Measurements from ENCODE around the gene F9. TPM values are rescaled to one million over a fixed set of nuclear protein-coding genes. Genes with fewer than 3 reads are reported as not detected.

F9 gene
- total and polyA plus RNA-seq, 10 of the 15 experiments (the other 5 are each of a cell fraction or from before 2014, with no cell fraction given), result 0.18 TPM; not detected in 9

DNA sequence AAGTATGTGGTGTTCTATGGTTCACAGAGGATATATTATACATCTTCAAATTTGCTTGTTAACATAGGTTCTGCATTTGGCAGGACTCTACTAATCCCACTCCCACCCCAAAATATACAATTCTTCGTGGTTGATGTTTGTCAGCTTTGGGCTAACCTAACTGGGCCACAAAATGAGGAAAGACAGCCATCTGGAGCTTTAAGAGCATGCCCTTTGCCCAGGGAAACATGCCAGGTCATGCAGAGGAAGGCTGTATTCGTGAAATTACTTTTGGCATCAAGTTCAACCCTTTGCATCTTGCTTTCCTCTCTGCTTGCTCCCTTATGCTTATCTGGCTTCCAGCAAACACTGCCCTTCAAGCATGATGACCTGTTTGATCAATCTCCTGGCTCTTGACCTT lies 46.8 kb upstream of the F9 start:
- FAIRE-seq (no peak), ATAC-seq (no peak), DNase-seq (ENCODE audit: low read depth, low spot score) (no peak)
- BruUV-seq (replicated peaks), result no TSS peak
- Histone ChIP-seq H3K36me3 (ENCODE audit: control insufficient read depth in 2 of 2, insufficient read depth in 2 of 2, low read length in 1 of 2) (no peaks in the 10 kb centered on the region), H3K27ac (ENCODE audit: control insufficient read depth, insufficient read depth) (no peak overlapping the region), H3K9ac (ENCODE audit: control insufficient read depth, insufficient read depth, low read length) (no peak overlapping the region), H3K4me1 (ENCODE audit: control insufficient read depth, insufficient read depth, low read length) (no peaks in the 10 kb centered on the region), H3K27me3 (replicated peaks in 1 of 2; ENCODE audit: control insufficient read depth in 2 of 2, insufficient read depth in 2 of 2, low read length in 1 of 2) (no peaks in the 10 kb centered on the region), H3K4me3 (no peak overlapping the region), H3K9me3 (replicated peaks; ENCODE audit: control insufficient read depth, insufficient read depth, low read length) (no peaks in the 10 kb centered on the region), H3K4me2 (ENCODE audit: control insufficient read depth, insufficient read depth) (no peak overlapping the region), H2AFZ (ENCODE audit: control insufficient read depth, low read depth, low read length) (no peak overlapping the region), H4K20me1 (ENCODE audit: control insufficient read depth, insufficient read depth) (no peaks in the 10 kb centered on the region), H3K79me2 (ENCODE audit: control insufficient read depth, insufficient read depth, low read length) (no peaks in the 10 kb centered on the region)
- ChIA-PET RAD21 (ENCODE audit: unreplicated experiment) (no interaction called here), CTCF (no interaction called here), POLR2A (no interaction called here), SMC1A (ENCODE audit: uncharacterized antibody, unreplicated experiment) (no interaction called here)
- intact Hi-C loops (cut with micrococcal nuclease; ENCODE audit: unreplicated experiment), result no loop called here
- WGBS (ENCODE audit: insufficient coverage, insufficient replicate concordance, low lambda C conversion rate, missing lambda C conversion rate), result 3% methylated on average over 2 of the region's 2 CpGs
- in situ Hi-C loops (cut with MboI), result no loop called here
- TF ChIP-seq, protein P1, sequence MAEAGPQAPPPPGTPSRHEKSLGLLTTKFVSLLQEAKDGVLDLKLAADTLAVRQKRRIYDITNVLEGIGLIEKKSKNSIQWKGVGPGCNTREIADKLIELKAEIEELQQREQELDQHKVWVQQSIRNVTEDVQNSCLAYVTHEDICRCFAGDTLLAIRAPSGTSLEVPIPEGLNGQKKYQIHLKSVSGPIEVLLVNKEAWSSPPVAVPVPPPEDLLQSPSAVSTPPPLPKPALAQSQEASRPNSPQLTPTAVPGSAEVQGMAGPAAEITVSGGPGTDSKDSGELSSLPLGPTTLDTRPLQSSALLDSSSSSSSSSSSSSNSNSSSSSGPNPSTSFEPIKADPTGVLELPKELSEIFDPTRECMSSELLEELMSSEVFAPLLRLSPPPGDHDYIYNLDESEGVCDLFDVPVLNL (IDR thresholded peaks at IDR 0.05; ENCODE audit: low read depth, low read length), result no peak
- TF ChIP-seq RCOR1 (conservative IDR thresholded peaks at IDR 0.05; ENCODE audit: low read depth, low read length) (no peak), ZNF217 (IDR thresholded peaks at IDR 0.05) (no peak), ASH2L (IDR thresholded peaks at IDR 0.05; ENCODE audit: borderline replicate concordance, low read depth) (no peak)
- TF ChIP-seq, protein P2, sequence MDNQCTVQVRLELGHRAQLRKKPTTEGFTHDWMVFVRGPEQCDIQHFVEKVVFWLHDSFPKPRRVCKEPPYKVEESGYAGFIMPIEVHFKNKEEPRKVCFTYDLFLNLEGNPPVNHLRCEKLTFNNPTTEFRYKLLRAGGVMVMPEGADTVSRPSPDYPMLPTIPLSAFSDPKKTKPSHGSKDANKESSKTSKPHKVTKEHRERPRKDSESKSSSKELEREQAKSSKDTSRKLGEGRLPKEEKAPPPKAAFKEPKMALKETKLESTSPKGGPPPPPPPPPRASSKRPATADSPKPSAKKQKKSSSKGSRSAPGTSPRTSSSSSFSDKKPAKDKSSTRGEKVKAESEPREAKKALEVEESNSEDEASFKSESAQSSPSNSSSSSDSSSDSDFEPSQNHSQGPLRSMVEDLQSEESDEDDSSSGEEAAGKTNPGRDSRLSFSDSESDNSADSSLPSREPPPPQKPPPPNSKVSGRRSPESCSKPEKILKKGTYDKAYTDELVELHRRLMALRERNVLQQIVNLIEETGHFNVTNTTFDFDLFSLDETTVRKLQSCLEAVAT (IDR thresholded peaks at IDR 0.05), result no peak

DNA sequence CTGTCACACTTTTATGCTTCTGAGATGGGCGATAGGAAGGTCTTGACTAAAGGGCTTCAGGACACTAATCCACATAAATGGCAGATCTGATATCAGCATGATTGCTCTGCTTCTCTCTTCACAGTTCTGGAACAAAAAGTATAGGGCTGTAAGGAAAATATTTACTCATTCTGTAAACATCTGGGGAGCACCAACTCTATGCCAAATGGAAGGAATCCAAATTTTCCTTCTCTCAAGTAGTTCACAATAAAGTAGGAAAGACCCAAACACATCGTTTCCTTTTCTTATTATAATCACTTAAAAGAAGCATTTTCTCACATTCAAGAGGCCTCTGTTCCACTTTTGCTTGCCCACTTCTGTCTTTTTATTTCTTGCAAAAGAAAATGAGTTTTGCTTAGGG lies 45.9 kb upstream of the F9 start:
- in situ Hi-C loops (cut with MboI), result no loop called here
- no peaks in the 10 kb centered on the region for H3K9me3 ChIP-seq (replicated peaks; ENCODE audit: control insufficient read depth, insufficient read depth, low read length)
- FAIRE-seq, result no peak
- H3K27ac ChIP-seq (ENCODE audit: control insufficient read depth, insufficient read depth), result no peak overlapping the region
- SMC1A ChIA-PET (ENCODE audit: uncharacterized antibody, unreplicated experiment), result no interaction called here
- no peak for ATAC-seq
- RAD21 ChIA-PET (ENCODE audit: unreplicated experiment), result no interaction called here
- no peak overlapping the region for H3K9ac ChIP-seq (ENCODE audit: control insufficient read depth, insufficient read depth, low read length)
- DNase-seq (ENCODE audit: low read depth, low spot score), result no peak
- no peaks in the 10 kb centered on the region for H3K27me3 ChIP-seq (replicated peaks in 1 of 2; ENCODE audit: control insufficient read depth in 2 of 2, insufficient read depth in 2 of 2, low read length in 1 of 2)
- BruUV-seq (replicated peaks), result no TSS peak
- intact Hi-C loops (cut with micrococcal nuclease; ENCODE audit: unreplicated experiment), result no loop called here
- no peak overlapping the region for H3K4me3 ChIP-seq
- POLR2A ChIA-PET, result no interaction called here
- H3K4me1 ChIP-seq (ENCODE audit: control insufficient read depth, insufficient read depth, low read length), result no peaks in the 10 kb centered on the region
- no peaks in the 10 kb centered on the region for H3K79me2 ChIP-seq (ENCODE audit: control insufficient read depth, insufficient read depth, low read length)
- CTCF ChIA-PET, result no interaction called here
- no peak overlapping the region for H2AFZ ChIP-seq (ENCODE audit: control insufficient read depth, low read depth, low read length)
- TF ChIP-seq, protein P3, sequence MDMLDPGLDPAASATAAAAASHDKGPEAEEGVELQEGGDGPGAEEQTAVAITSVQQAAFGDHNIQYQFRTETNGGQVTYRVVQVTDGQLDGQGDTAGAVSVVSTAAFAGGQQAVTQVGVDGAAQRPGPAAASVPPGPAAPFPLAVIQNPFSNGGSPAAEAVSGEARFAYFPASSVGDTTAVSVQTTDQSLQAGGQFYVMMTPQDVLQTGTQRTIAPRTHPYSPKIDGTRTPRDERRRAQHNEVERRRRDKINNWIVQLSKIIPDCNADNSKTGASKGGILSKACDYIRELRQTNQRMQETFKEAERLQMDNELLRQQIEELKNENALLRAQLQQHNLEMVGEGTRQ (IDR thresholded peaks at IDR 0.05; ENCODE audit: borderline replicate concordance, low read depth, low read length), result no peak
- no peak for TF ChIP-seq GATAD2B (conservative IDR thresholded peaks at IDR 0.05; ENCODE audit: low read depth)
- TF ChIP-seq SPI1 (IDR thresholded peaks at IDR 0.05; ENCODE audit: borderline replicate concordance, insufficient read depth, low read depth, low read length), result no peak
- H4K20me1 ChIP-seq (ENCODE audit: control insufficient read depth, insufficient read depth), result no peaks in the 10 kb centered on the region
- no peaks in the 10 kb centered on the region for H3K36me3 ChIP-seq (ENCODE audit: control insufficient read depth in 2 of 2, insufficient read depth in 2 of 2, low read length in 1 of 2)
- H3K4me2 ChIP-seq (ENCODE audit: control insufficient read depth, insufficient read depth), result no peak overlapping the region
- WGBS (ENCODE audit: insufficient coverage, insufficient replicate concordance, low lambda C conversion rate, missing lambda C conversion rate), result 21% methylated on average over 2 of the region's 2 CpGs
